Erythroblast (primary cell): ENCODE results near the gene LDLRAD4.

ENCODE experiments used
- DNase-seq, 2 experiments: peaks; one replicate each; lab custom pipeline; 2025; lab: John Stamatoyannopoulos, UW
- GATA1 ChIP-seq: IDR thresholded peaks from 2 replicates; pipeline ENCODE4 v1.6.1; 2011; ENCODE audit warnings: low read depth, mild to moderate bottlenecking, control low read depth, low read length, moderate library complexity
- POLR2A ChIP-seq: IDR thresholded peaks from 2 replicates; pipeline ENCODE4 v1.6.1; 2011; ENCODE audit warnings: mild to moderate bottlenecking, low read length

The LDLRAD4 gene

GRCh38 chr18:13568443-13569392 lies 350.2 kb downstream of the LDLRAD4 start:
- no peak for DNase-seq

GRCh38 chr18:13570216-13570615 lies 351.7 kb downstream of the LDLRAD4 start:
- TF ChIP-seq POLR2A (no peak), GATA1 (no peak)
- no peak for DNase-seq

More at GRCh38 chr18:13568443-13569392, 350.2 kb downstream of the LDLRAD4 start:
- TF ChIP-seq GATA1 (no peak), POLR2A (no peak)

GRCh38 chr18:13570856-13571495 lies 352.4 kb downstream of the LDLRAD4 start:
- no peak for DNase-seq
- TF ChIP-seq GATA1 (no peak), POLR2A (no peak)

- no peak for DNase-seq
- TF ChIP-seq POLR2A: no peak
- no peak for TF ChIP-seq GATA1
Measured at GRCh38 chr18:13572148-13572547, 353.6 kb downstream of the LDLRAD4 start.

GRCh38 chr18:13572721-13573120 lies 354.2 kb downstream of the LDLRAD4 start:
- TF ChIP-seq GATA1 (no peak), POLR2A (no peak)
- no peak for DNase-seq

GRCh38 chr18:13573750-13574149 lies 355.2 kb downstream of the LDLRAD4 start:
- TF ChIP-seq GATA1 (no peak), POLR2A (no peak)
- DNase-seq: no peak

- no peak for DNase-seq
- TF ChIP-seq GATA1 (no peak), POLR2A (no peak)
Measured at GRCh38 chr18:13574355-13574754, 355.8 kb downstream of the LDLRAD4 start.

- no peak for DNase-seq
Measured at GRCh38 chr18:13574761-13575160, 356.2 kb downstream of the LDLRAD4 start.

GRCh38 chr18:13576598-13576997 lies 358.0 kb downstream of the LDLRAD4 start:
- no peak for TF ChIP-seq GATA1
- TF ChIP-seq POLR2A: no peak
- no peak for DNase-seq

More at GRCh38 chr18:13574761-13575160, 356.2 kb downstream of the LDLRAD4 start:
- TF ChIP-seq POLR2A (no peak), GATA1 (no peak)

- DNase-seq: no peak
Measured at GRCh38 chr18:13577091-13577697, 358.6 kb downstream of the LDLRAD4 start.

GRCh38 chr18:13577781-13578180 lies 359.2 kb downstream of the LDLRAD4 start:
- TF ChIP-seq POLR2A (no peak), GATA1 (no peak)
- DNase-seq: no peak

More at GRCh38 chr18:13577091-13577697, 358.6 kb downstream of the LDLRAD4 start:
- TF ChIP-seq POLR2A (no peak), GATA1 (no peak)

GRCh38 chr18:13578400-13578799 lies 359.8 kb downstream of the LDLRAD4 start:
- TF ChIP-seq POLR2A: no peak
- TF ChIP-seq GATA1: no peak
- DNase-seq: no peak

- TF ChIP-seq POLR2A: no peak
- no peak for TF ChIP-seq GATA1
- DNase-seq: no peak
Measured at GRCh38 chr18:13579874-13580273, 361.3 kb downstream of the LDLRAD4 start.

GRCh38 chr18:13580351-13580750 lies 361.8 kb downstream of the LDLRAD4 start:
- no peak for DNase-seq
- TF ChIP-seq POLR2A (no peak), GATA1 (no peak)
